Measurements from ENCODE around the gene RPS6KA2. TPM values are rescaled to one million over a fixed set of nuclear protein-coding genes. Genes with fewer than 3 reads are reported as not detected.

RPS6KA2 gene
- total RNA-seq, 4 donors from 2014 or later: 64.9 to 101 (median 81.6) TPM

DNA sequence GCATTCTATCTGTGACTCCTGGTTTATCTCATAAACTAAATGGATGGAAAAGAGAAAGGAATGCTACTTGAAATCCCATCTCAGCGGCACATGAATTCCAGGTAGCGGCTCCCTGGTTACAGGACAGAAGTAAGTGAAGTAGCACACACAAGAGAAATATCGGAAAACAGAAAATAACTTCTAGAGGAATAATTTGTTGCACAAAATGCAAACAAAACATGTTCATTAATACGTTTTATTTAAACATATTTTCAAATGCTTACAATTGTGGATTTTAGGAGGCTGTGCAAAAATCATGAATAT is 26.5 kb upstream of the RPS6KA2 start:
- no peaks in the 10 kb centered on the region for H3K27me3 ChIP-seq
- TF ChIP-seq CTCF (IDR thresholded peaks at IDR 0.05): no peak
- no peak for TF ChIP-seq POLR2A (IDR thresholded peaks at IDR 0.05)

DNA sequence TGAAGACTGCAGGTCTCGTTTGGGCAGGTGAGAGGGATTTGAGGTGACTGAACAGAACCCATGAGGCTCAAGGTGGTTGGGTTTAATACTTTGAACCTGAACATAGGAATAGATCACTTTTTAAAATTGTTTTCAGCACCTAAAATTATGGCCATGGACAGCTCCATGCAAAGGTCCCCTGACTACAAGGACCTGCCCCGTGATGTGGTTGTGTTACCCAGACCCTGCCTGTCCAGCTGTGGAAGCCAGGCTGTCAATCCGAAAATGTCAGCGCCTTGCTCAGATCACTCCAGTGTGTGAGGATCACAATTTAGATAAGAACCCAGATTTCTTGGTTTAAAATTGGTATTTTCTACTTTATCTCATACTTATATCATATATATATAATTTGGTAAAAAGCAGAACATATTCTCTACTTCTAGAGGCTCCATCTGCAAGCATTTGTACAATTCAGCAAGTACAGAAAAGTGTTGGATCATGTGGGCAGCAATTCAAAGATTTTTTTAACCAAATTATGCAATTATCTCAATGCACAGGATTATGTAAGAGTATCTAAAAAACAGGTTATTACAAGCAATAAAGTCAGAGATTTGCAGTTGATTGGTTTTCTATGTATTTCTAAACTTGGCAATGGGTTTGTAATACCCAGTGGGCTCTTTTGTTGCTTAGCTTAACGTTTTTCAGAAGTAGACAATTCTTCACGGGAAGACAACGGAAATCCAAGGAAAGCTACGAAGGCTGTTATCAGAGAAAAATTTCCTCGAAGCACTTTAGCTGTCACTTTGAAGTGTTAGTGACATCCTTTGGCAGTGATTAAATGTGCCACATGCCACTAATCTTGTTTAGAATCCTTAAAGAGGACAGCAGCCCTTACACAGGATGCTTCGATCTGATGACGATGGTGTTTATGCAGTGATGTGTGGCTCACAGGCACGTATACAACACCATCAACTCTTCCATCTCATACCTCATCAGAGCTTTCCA is 24.1 kb upstream of the RPS6KA2 start:
- Histone ChIP-seq H3K27me3 (no peaks in the 10 kb centered on the region), H3K4me1 (peaks cover 0 to 6% of the 10 kb centered on the region in 2 donors), H3K9me3 (no peaks in the 10 kb centered on the region), H3K27ac (no peak overlapping the region), H3K36me3 (no peaks in the 10 kb centered on the region), H3K4me3 (replicated peaks in 1 of 3) (no peak overlapping the region)
- DNase-seq: no peak
- intact Hi-C loops (cut with DNase I): no loop called here
- TF ChIP-seq CTCF (IDR thresholded peaks at IDR 0.05) (no peak), POLR2A (IDR thresholded peaks at IDR 0.05) (no peak)
- WGBS, 2 donors: 81 to 84% methylated on average over 12 of the region's 12 CpGs

More for the DNA sequence above, 26.5 kb upstream of the RPS6KA2 start:
- Histone ChIP-seq H3K4me3 (replicated peaks in 1 of 3) (no peak overlapping the region), H3K27ac (no peak overlapping the region), H3K9me3 (no peaks in the 10 kb centered on the region), H3K36me3 (no peaks in the 10 kb centered on the region), H3K4me1 (peaks cover 0 to 15% of the 10 kb centered on the region in 2 donors)
- no peak for DNase-seq
- 91 to 94% methylated on average over 4 of the region's 4 CpGs for WGBS, 2 donors
- intact Hi-C loops (cut with DNase I): no loop called here

- H3K9me3 ChIP-seq: no peaks in the 10 kb centered on the region
- H3K27me3 ChIP-seq: no peaks in the 10 kb centered on the region
- TF ChIP-seq POLR2A (IDR thresholded peaks at IDR 0.05): no peak
- TF ChIP-seq CTCF (IDR thresholded peaks at IDR 0.05): no peak
- no peak overlapping the region for H3K4me3 ChIP-seq (replicated peaks in 1 of 3)
- WGBS, 2 donors: 78 to 89% methylated on average over 3 of the region's 3 CpGs
- H3K4me1 ChIP-seq: no peaks in the 10 kb centered on the region
- H3K36me3 ChIP-seq: no peaks in the 10 kb centered on the region
- H3K27ac ChIP-seq: no peak overlapping the region
- no peak for DNase-seq
- intact Hi-C loops (cut with DNase I): no loop called here
Observed at GRCh38 chr6:166650047-166650446, 23.0 kb upstream of the RPS6KA2 start.

DNA sequence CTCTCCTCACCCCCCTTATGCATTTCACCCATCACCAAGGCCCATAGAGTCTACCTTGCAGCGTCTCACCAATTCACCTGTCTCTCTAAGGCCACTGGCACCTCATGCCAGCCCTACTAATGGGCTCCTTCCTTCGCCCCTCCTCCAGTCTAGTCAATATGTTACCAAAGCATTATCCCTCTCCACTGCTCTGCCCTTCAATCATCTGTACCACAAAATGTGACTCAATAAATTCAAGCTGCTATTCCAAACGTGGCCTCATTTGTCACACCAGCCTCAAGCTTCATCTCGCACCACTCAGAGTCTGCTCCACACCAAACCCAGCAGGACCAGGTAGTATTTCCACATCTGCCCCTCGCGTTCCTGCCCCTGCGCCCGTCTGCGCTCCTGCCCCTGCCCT is 21.8 kb upstream of the RPS6KA2 start:
- Histone ChIP-seq H3K27ac (no peak overlapping the region), H3K36me3 (no peaks in the 10 kb centered on the region), H3K27me3 (no peaks in the 10 kb centered on the region), H3K4me1 (no peaks in the 10 kb centered on the region), H3K4me3 (replicated peaks in 1 of 3) (no peak overlapping the region), H3K9me3 (no peaks in the 10 kb centered on the region)
- WGBS, 2 donors: 90 to 94% methylated on average over 9 of the region's 9 CpGs
- no peak for TF ChIP-seq CTCF (IDR thresholded peaks at IDR 0.05)
- no peak for TF ChIP-seq POLR2A (IDR thresholded peaks at IDR 0.05)
- intact Hi-C loops (cut with DNase I): no loop called here
- DNase-seq: no peak

- Histone ChIP-seq H3K27me3 (no peaks in the 10 kb centered on the region), H3K36me3 (no peaks in the 10 kb centered on the region)
- no peak for DNase-seq
Observed at GRCh38 chr6:166647896-166648295, 20.8 kb upstream of the RPS6KA2 start.

More at GRCh38 chr6:166647896-166648295, 20.8 kb upstream of the RPS6KA2 start:
- intact Hi-C loops (cut with DNase I): no loop called here
- 95 to 97% methylated on average over 11 of the region's 11 CpGs for WGBS, 2 donors
- TF ChIP-seq POLR2A (IDR thresholded peaks at IDR 0.05): no peak
- TF ChIP-seq CTCF (IDR thresholded peaks at IDR 0.05): no peak
- Histone ChIP-seq H3K27ac (no peak overlapping the region), H3K9me3 (no peaks in the 10 kb centered on the region), H3K4me3 (replicated peaks in 1 of 3) (no peak overlapping the region), H3K4me1 (no peaks in the 10 kb centered on the region)
